Pulmonary artery endothelial cell (primary cell): ENCODE measurements around the gene CILP. TPM values are rescaled to one million over a fixed set of nuclear protein-coding genes. Genes with fewer than 3 reads are reported as not detected.
"Not testable (repeated sequence)": the region's sequence is repeated elsewhere in the genome, so short reads cannot be mapped to it uniquely, and the experiment has no call there.

Experiments
- DNase-seq: peaks from one replicate; pipeline ENCODE4 v3.0.0-alpha.2; 2011; ENCODE audit warnings: low read depth, low spot score
- total RNA-seq: library from RNA; depleted of rRNA; stranded (reverse); fragments of >200 nt; gene quantifications from 2 replicates; pipeline ENCODE4 v1.2.3, GENCODE V29; 2014

The CILP gene, protein sequence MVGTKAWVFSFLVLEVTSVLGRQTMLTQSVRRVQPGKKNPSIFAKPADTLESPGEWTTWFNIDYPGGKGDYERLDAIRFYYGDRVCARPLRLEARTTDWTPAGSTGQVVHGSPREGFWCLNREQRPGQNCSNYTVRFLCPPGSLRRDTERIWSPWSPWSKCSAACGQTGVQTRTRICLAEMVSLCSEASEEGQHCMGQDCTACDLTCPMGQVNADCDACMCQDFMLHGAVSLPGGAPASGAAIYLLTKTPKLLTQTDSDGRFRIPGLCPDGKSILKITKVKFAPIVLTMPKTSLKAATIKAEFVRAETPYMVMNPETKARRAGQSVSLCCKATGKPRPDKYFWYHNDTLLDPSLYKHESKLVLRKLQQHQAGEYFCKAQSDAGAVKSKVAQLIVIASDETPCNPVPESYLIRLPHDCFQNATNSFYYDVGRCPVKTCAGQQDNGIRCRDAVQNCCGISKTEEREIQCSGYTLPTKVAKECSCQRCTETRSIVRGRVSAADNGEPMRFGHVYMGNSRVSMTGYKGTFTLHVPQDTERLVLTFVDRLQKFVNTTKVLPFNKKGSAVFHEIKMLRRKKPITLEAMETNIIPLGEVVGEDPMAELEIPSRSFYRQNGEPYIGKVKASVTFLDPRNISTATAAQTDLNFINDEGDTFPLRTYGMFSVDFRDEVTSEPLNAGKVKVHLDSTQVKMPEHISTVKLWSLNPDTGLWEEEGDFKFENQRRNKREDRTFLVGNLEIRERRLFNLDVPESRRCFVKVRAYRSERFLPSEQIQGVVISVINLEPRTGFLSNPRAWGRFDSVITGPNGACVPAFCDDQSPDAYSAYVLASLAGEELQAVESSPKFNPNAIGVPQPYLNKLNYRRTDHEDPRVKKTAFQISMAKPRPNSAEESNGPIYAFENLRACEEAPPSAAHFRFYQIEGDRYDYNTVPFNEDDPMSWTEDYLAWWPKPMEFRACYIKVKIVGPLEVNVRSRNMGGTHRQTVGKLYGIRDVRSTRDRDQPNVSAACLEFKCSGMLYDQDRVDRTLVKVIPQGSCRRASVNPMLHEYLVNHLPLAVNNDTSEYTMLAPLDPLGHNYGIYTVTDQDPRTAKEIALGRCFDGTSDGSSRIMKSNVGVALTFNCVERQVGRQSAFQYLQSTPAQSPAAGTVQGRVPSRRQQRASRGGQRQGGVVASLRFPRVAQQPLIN
- not detected in 2 replicates for total RNA-seq

DNA sequence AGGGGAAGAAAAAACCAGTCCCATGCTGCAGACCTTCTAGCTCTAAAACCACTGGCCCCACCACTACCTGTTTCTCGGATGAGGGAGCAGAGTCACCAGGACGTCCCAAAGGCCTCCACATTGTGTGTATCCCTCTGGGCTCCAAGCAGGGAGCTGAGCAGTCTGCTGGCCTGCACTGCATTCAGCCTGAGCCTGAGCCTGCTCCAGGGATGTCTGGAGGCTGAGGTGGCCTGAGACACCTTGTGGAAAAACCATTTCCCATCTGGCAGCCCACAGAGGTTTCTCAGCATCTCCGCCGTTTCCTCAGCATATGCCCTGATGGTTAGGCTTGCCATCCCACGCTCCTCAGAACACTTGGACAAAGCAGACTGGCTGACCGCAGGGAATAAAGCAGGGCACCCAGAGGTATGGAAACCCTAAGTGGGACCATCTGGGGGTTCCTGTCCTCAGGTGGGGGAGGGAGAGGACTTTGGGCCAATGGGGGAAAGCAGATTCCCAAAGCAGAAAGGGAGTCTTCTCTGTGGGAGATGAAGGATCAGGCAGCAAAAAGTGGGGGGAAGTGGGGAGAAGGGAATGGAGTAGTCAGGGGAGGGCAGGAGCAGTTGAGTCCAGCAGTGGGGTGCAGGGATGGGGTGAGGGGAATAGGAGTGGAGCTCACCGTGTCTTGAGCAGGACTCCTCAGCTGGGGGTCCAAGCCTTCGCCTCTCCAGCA, at the start of gene CILP:
TSS of gene CILP (minus strand) at position 704 of the 712 bp plus-strand sequence. CDS start 1,718 bp downstream, outside the sequence.
- DNase-seq = no peak

DNA sequence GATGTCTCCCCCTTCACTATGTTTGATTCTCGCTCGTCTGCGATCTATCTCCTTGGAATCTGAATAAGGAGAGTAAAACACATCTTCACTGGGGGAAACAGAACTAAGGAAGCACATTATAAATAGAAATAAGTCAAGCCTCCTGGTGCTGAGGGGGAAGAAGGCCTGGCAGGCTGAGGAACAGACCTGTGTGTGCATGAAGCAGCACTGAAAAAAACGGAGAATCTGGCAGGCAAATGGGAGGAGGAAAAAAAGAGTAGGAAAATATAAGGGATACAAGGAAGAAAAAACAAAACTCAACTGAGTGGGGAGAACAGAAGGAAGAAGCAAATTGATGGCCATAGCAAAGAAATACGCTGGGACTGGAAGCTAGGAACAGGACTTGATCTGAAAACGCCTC, 49.7 kb upstream of the CILP start:
- DNase-seq = no peak

- no peak for DNase-seq
Measured at GRCh38 chr15:65259367-65259797, 48.1 kb upstream of the CILP start.

DNA sequence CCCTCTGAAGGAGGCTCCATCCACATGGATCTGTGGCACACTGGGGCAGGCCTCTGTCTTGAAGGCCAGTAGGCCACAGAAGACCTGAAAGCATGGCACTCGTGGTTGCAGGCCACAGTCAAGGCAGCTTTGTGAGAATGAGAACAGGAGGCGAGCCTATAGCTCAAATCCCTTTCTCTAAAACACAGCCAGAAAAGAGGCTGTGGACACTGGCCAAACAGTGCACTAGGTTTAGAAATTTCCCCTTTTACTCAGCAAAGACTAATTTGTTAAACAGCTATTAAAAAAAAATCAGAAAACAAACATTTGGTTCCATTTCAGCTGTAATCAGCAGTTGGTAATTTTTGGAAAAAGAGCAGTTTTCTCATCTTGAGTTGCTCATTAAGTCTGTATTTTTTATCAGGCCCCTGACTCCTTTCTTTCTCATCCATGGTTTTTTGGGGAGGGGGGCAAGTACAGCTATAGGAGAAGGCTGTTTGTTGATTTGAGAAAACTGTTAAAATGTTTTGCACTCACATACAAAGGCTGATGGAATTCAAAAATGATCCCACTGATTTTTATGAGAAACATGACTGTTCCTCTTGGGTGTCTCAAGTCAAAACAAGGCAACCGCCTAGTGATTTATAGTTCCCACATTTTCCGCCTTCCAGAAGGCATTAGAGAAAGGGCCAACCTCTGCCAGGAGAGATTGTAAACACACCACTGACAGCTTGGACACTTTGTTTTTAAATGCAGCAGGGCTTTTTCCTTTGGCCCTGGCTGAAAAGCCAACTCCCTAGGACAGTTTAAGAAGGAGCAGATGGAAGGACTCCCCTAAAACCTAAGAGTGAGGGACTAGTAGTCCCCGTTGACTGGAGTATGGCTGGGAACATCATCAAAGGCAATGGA, 47.3 kb upstream of the CILP start:
- DNase-seq = no peak

DNA sequence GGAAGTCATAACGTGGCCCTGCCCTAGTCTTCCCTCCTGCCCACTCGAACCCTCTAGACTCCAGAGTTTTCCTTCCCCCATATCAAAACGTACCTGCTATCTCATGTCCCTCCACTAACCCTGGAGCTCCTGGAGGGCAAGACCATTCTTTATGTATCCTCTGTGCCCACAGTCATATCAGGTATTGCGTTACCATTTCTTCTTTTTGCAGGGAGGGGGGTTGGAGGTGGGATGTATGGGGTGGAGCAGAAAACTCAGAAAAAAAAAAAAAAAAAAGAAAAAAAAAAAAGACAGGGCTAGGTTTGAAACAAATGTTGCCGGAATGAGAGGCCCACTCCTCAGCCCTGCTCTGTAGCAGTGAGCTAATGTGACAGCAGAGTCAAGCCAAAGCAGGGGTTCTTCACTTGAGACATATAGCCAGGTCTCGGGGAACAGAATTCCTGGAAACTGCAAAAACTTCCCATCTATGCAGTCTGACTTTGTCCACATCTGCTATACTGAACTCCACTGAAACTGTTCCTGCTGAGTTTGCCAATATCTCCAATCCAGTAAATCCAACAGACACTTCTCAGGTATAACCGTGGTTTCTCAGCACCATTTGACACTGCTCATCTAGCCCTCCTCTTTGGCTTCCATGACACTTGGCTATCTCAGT, 44.3 kb upstream of the CILP start:
- no peak for DNase-seq

- no peak for DNase-seq
Measured at GRCh38 chr15:65254758-65255157, 43.5 kb upstream of the CILP start.

GRCh38 chr15:65254356-65254755, 43.1 kb upstream of the CILP start:
- DNase-seq = no peak

- DNase-seq = no peak
Measured at GRCh38 chr15:65249641-65250040, 38.4 kb upstream of the CILP start.

DNA sequence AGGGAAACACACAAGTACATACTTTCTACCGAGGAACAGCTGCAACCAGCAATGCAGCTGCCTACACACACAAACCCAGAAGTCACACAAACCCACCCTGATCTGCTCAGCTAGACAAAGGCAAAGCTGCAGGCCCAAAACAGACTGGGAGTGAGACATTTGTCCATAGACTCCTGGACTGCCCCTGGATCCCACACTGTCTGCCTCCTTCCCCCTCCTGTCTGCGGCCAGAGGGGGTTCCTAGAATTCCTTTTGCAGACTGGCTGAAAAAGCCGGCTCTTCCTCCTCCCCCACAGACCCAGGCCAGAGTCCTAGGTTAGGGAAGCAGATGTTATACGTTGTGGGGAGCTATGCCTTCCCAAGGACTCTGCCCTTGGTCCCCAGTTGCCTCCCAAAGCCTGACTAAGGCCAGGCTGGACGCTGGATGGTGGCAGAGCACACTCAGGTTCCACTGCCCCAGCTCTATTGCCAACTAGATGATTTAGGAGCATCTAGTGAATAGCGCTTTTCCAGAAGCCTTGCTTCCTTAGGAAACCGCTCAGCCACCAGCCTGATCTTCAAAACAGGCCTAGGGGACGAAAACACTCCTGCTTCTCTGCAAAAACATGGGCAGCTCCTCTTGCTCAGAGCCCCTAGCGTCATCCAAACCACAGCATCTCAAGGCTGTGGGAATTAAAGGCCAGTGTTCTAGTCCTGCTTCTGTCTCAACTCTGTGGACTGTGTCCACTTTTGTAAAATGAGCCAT, 37.4 kb upstream of the CILP start:
- DNase-seq = no peak

DNA sequence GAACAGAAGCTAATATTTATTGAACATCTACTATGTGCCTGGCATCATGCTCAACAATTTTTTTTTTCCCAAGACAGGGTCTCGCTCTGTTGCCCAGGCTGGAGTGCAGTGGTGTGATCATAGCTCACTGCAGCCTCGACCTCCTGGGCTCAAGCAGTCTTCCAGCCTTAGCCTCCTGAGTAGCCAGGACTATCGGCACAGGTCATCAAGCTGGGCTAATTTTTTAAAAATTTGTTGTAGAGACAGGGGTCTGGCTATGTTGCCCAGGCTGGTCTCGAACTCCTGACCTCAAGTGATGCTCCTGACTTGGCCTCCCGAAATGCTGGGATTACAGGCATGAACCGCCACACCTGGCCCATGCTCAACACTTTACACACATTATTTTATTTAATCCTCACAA, 35.7 kb upstream of the CILP start:
- no peak for DNase-seq

DNA sequence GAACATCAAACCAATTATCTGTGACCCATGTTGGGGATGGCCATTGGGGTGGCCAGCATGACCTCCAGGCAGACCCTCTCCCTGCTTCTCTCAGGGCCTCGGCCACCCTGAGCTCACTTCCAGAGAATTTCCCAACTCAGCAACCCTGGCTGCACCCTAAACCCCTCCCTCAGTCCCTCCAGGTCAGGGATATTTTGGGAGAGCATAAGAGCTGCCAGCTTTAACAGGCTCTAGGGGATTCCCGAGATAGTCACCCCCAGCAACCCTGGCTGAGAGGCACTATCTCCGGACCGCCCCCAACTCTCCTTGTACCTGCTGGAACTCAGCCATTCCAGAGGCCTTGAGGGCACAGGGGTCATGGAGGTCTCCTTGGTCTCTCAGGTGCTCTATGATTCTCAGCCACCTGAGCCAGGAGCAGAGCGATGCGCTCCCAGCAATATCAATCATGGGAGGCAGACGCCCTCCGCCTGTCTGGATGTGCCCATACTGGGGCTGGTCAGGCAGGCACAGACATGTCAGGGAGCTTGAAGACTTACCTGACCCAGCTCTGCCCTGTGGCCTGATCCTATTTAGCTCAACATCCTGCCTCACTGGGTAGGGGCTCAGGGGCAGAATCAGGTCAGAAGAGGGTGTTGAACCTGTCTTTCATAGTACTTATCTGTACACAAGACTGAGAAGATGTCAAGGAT, 34.9 kb upstream of the CILP start:
- DNase-seq = no peak

DNA sequence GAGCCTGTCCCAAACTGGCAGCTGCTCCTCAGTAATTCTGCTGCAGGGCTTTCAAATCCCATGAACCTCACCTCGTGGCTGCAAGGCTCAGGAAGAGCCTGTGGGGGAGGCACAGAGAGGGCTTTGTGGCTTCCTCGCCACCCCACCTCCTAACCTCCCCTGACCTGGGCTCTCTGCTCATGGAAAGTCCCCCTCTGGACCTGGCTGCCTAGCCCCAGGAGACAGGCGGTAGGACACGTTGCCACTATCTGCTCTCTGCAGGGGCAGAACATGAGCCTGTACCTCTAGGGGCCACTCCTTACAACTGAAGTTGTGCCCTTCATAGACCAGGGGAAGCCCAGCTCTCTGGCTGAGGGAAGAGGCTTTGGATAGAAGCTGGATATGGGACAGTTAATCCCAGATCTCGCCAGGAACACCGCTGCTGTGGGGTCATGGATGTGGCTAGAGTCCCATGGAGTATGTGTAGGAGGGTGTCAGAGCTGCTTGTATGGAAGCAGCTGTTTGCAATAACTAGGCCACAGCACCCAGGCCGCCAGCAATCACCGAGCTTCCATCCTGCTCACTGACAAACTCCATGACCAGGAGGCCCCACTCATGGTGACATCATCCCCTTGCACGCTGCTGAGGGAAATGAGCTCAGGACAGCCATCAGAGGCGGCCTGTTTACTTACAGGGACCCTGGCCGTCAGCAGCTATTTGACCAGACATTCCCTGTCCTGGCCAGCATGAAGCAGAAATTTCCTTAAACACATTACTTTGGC, 34.0 kb upstream of the CILP start:
- DNase-seq = no peak

- no peak for DNase-seq
Measured at GRCh38 chr15:65244638-65245037, 33.4 kb upstream of the CILP start.

DNA sequence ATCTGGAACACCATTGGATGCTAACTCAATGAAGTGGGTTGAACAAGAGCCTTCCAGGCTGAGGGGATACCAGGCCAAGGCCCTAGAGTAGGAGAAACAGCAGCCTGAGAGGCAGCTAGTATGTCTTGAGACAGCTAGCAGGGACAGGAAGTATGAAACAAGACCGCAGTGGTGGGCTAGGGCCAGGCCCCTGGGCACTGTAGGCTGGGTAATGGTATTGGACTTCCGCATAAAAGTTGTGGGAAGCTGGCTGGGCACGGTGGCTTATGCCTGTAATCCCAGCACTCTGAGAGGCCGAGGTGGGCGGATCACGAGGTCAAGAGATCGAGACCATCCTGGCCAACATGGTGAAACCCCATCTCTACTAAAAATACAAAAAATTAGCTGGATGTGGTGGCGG, 25.2 kb upstream of the CILP start:
- not testable (repeated sequence) for DNase-seq

DNA sequence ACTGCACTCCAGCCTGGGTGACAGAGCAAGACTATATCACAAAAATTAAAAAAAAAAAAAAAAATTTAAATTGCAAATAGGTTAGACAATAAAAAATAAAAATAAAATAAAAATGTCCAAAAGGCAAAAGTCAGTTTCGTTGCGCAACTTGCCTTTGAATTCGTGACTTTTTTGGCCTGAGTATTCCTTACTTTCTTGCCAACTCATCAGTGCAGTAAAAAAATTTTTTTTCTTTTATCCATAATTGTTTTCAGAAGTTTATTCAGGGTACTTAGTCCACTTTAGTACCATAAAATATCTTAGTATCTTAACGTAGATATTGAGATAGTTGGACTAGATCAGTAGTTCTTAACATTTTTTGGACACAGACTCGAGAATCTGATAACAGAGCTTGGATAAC, 22.4 kb upstream of the CILP start:
- DNase-seq = no peak

DNA sequence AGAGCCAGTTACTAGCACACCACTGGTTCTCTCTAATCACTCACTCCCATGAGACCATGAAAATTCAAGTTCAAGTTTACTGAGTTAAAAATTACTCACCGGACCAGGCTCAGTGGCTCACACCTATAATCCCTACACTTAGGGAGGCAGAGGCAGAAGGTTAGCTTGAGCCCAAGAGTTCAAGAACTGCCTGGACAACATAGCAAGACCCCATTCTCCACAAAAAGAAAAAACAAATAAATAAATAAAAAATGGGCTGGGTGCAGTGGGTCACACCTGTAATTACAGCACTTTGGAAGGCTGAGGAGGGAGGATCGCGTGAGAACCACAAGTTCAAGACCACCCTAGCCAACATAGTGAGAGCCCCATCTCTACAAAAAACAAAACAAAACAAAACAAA, 21.2 kb upstream of the CILP start:
- no peak for DNase-seq

DNA sequence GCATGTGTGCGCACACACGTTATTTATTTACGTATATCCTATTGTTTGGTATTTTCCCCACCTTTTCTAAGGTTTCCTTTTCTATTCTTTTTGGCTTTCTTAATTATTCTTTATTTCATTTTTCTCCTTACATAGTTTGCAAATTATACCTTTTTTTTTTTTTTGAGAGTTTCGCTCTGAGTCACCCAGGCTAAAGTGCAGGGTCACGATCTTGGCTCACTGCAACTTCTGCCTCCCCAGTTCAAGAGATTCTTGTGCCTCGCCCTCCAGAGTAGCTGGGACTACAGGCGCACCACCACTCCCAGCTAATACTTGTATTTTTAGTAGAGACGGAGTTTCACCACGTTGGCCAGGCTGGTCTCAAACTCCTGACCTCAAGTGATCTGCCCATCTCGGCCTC, 20.0 kb upstream of the CILP start:
- no peak for DNase-seq

GRCh38 chr15:65226901-65227300, 15.6 kb upstream of the CILP start:
- not testable (repeated sequence) for DNase-seq
